Sigmoid colon (tissue), 7 donors: ENCODE results near the gene CCDC178. TPM values are rescaled to one million over a fixed set of nuclear protein-coding genes. Genes with fewer than 3 reads are reported as not detected.

Experiments used
- DNase-seq: peaks from one replicate; pipeline ENCODE4 v3.0.0-alpha.2; 2019
- H3K27ac ChIP-seq, 4 donors: fragments of 200-600 bp; sonication (generic); one replicate each; pipeline ENCODE4 v1.5.1; 2016 to 2019; ENCODE audit warnings: mild to moderate bottlenecking in 1 of 4
- H3K27me3 ChIP-seq, 3 donors: fragments of 200-600 bp; sonication (generic); one replicate each; pipeline ENCODE4 v1.5.1; 2019; ENCODE audit warnings: mild to moderate bottlenecking in 1 of 3
- H3K36me3 ChIP-seq, 4 donors: fragments of 200-600 bp; sonication (generic); one replicate each; pipeline ENCODE4 v1.5.1; 2016 to 2019
- H3K4me1 ChIP-seq, 4 donors: fragments of 200-600 bp; sonication (generic); one replicate each; pipeline ENCODE4 v1.5.1; 2017 to 2019
- H3K4me3 ChIP-seq, 4 donors: fragments of 200-600 bp; sonication (generic); one replicate each; pipeline ENCODE4 v1.5.1; 2017 to 2019; ENCODE audit warnings: mild to moderate bottlenecking in 2 of 4, moderate library complexity in 1 of 4
- H3K9me3 ChIP-seq, 4 donors: fragments of 200-600 bp in 3 of 4; sonication (generic) in 3 of 4; one replicate each; pipeline versions ENCODE4 v1.5.1 to v1.6.1; 2013 to 2019
- EP300 ChIP-seq, 4 donors: sonication (generic); formaldehyde crosslinking; IDR thresholded peaks; one replicate each; pipeline ENCODE4 v1.6.1; 2017; ENCODE audit warnings: antibody characterized with exemption in 4 of 4
- POLR2A ChIP-seq, 2 donors: fragments of 450-650 bp; IDR thresholded peaks; one replicate each; pipeline ENCODE4 v1.6.1; 2016; ENCODE audit warnings: antibody characterized with exemption in 2 of 2, mild to moderate bottlenecking in 2 of 2, moderate library complexity in 2 of 2
- POLR2AphosphoS5 ChIP-seq, 4 donors: sonication (generic); formaldehyde crosslinking; IDR thresholded peaks; one replicate each; pipeline ENCODE4 v1.6.1; 2017; ENCODE audit warnings: antibody characterized with exemption in 4 of 4
- WGBS, 2 donors: extraction: QIAGEN DNeasy Blood & Tissue Kit; methylation state at CpG; one replicate each; pipeline ENCODE4 v1.1.7; 2013; 5-methylcytosine and 5-hydroxymethylcytosine counted together
- intact Hi-C: fragments of 100-400 bp; cut with DNase I; formaldehyde crosslinking; loops from one replicate; pipeline ENCODE4 v1.15.1; 2023
- polyA plus RNA-seq, 3 donors: library from polyadenylated mRNA; stranded (reverse); fragments of 200-250 nt; gene quantifications; one replicate each; pipeline ENCODE4 v1.2.3, GENCODE V29; 2013
- total RNA-seq, 4 donors: library from RNA; depleted of rRNA; stranded (reverse); fragments of >200 nt; gene quantifications; one replicate each; pipeline ENCODE4 v1.1.0, GENCODE V29; 2016
- TF ChIP-seq, protein P1 (sequence below), 4 experiments: fragments of 450-650 bp in 3 of 4; fragments of 200-600 bp in 1 of 4; IDR thresholded peaks; one replicate each; pipeline ENCODE4 v1.5.1; 2016 to 2019; ENCODE audit warnings: antibody characterized with exemption in 4 of 4, mild to moderate bottlenecking in 3 of 4, moderate library complexity in 2 of 4
- donor health status: healthy with polysubstance abuse.
- donor health status: Bipolar disorder and iron deficiency.
- donor health status: healthy.

CCDC178 gene
- total and polyA plus RNA-seq, 7 donors: under 0.01 to 1.7 (median 0.66) TPM; not detected in 2

DNA sequence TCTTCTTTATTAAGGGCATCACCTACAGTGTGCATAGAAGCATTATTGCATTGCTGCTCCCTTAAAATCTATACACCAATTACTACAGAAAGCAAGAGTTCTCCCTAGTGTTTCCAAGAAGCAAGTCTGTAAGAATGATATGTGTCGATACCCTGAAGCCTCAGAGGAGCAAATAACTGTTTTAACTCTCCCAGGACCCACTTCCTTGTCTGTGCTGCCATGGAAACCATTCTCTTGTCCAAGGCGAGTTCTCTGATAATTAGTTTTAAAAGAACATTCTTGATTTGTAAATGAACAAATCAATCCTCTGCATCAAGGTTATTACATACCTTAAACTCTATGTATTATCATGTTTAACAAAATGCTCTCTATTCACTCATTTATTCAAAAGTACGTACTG lies 340.9 kb downstream of the CCDC178 start:
- no peaks in the 10 kb centered on the region for H3K36me3 ChIP-seq
- no peak overlapping the region for H3K4me3 ChIP-seq
- no peaks in the 10 kb centered on the region for H3K9me3 ChIP-seq
- no peaks in the 10 kb centered on the region for H3K27me3 ChIP-seq
- intact Hi-C loops: no loop called here
- TF ChIP-seq, protein P1, sequence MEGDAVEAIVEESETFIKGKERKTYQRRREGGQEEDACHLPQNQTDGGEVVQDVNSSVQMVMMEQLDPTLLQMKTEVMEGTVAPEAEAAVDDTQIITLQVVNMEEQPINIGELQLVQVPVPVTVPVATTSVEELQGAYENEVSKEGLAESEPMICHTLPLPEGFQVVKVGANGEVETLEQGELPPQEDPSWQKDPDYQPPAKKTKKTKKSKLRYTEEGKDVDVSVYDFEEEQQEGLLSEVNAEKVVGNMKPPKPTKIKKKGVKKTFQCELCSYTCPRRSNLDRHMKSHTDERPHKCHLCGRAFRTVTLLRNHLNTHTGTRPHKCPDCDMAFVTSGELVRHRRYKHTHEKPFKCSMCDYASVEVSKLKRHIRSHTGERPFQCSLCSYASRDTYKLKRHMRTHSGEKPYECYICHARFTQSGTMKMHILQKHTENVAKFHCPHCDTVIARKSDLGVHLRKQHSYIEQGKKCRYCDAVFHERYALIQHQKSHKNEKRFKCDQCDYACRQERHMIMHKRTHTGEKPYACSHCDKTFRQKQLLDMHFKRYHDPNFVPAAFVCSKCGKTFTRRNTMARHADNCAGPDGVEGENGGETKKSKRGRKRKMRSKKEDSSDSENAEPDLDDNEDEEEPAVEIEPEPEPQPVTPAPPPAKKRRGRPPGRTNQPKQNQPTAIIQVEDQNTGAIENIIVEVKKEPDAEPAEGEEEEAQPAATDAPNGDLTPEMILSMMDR (IDR thresholded peaks at IDR 0.05): no peak
- no peak for TF ChIP-seq POLR2A (IDR thresholded peaks at IDR 0.05)
- TF ChIP-seq EP300 (IDR thresholded peaks at IDR 0.05): no peak
- TF ChIP-seq POLR2AphosphoS5 (IDR thresholded peaks at IDR 0.05): no peak
- H3K27ac ChIP-seq: no peak overlapping the region
- H3K4me1 ChIP-seq: no peaks in the 10 kb centered on the region
- DNase-seq: no peak
- WGBS, 2 donors: 59 to 72% methylated on average over 3 of the region's 3 CpGs

DNA sequence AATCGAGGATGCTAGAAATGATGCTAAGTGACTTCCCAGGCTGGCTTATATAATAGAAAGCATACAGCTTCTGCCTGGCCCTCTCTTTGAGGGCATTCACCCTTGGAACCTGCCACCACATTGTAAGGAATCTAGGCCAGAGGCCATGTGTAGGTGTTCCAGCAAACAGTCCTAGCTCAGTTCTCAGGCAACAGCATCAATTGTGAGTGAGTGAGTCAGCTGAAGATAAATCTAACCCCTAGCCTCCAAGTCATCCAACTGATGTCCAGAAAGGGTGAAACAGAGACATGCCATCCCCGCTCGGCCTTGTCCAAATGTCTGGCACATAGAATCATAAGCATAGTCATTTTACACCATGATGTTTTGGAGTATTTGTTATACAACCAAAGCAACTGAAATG lies 343.4 kb downstream of the CCDC178 start:
- Histone ChIP-seq H3K36me3 (no peaks in the 10 kb centered on the region), H3K27ac (no peak overlapping the region), H3K27me3 (no peaks in the 10 kb centered on the region), H3K4me1 (no peaks in the 10 kb centered on the region), H3K4me3 (no peak overlapping the region), H3K9me3 (no peaks in the 10 kb centered on the region)
- intact Hi-C loops: no loop called here
- no peak for DNase-seq
- WGBS, 2 donors: 95 to 96% methylated on average over 3 of the region's 3 CpGs
- TF ChIP-seq POLR2A (IDR thresholded peaks at IDR 0.05) (no peak), EP300 (IDR thresholded peaks at IDR 0.05) (no peak)

DNA sequence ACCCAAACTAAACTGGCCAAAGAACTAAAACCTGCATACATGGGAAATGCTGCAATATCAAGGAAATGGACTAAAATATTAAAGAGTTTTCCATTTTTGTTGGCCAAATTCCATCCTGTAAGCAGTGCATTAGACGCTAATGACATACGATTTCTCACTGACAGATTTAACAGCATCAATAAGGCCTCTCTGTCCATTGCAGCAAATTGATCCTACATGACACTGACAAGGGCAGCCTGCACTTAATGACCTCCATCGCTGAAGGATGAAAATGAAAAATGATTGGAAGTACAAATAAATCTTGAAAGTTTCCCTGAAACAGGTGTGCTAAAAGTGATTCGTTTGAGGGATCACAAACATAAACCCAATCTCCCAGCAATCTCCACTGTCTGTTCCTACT lies 350.1 kb downstream of the CCDC178 start:
- intact Hi-C loops: no loop called here
- Histone ChIP-seq H3K4me3 (no peak overlapping the region), H3K4me1 (no peaks in the 10 kb centered on the region), H3K27ac (no peak overlapping the region), H3K27me3 (no peaks in the 10 kb centered on the region), H3K36me3 (no peaks in the 10 kb centered on the region), H3K9me3 (no peaks in the 10 kb centered on the region)
- 66 to 75% methylated on average over 4 of the region's 4 CpGs for WGBS, 2 donors
- TF ChIP-seq POLR2A (IDR thresholded peaks at IDR 0.05): no peak
- TF ChIP-seq POLR2AphosphoS5 (IDR thresholded peaks at IDR 0.05): no peak
- TF ChIP-seq, protein P1 (IDR thresholded peaks at IDR 0.05): no peak
- no peak for DNase-seq

DNA sequence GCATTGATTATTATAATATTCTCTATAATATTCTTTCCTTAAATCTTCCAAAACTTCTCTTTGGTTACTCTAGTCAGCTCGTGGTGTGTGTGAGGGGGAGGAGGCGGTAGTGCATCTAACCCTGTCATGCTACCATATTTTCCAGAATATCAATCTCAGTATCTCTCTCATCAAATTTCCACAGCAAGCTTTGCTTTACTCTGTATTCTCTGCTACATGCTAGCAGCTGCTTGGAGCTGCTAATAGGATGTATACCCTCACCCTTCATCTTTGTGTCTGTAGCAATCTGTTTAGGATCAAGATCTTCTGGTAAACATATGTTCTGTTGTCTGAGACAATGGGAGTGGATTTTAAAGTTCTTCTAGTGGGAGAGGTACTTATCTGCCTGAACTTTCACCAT lies 363.9 kb downstream of the CCDC178 start:
- no peaks in the 10 kb centered on the region for H3K27me3 ChIP-seq
- TF ChIP-seq EP300 (IDR thresholded peaks at IDR 0.05): no peak
- no peak for DNase-seq
- no peaks in the 10 kb centered on the region for H3K36me3 ChIP-seq
- intact Hi-C loops: no loop called here
- H3K27ac ChIP-seq: no peak overlapping the region
- WGBS, 2 donors: 73 to 74% methylated on average over 2 of the region's 2 CpGs
- no peaks in the 10 kb centered on the region for H3K9me3 ChIP-seq
- H3K4me1 ChIP-seq: no peaks in the 10 kb centered on the region
- H3K4me3 ChIP-seq: no peak overlapping the region

DNA sequence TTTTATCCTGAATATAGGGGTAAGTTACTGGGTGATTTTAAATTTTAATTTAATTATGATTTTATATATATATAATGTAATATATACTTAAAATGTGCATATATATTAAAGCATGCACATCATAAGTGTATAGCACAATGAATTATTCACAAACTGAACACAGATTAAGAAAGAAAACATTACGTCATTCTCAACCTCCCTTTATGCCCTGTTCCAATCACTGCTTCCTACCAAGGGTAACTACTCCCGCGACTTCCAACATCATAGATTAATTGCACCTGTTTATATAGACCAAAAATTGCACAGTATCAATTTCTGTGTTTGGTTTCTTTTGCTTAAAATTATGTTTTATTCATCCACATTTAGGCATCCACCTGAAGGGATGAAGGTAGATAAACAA lies 366.4 kb downstream of the CCDC178 start:
- no peaks in the 10 kb centered on the region for H3K36me3 ChIP-seq
- no peak overlapping the region for H3K4me3 ChIP-seq
- WGBS, 2 donors: 94 to 95% methylated on average over 3 of the region's 3 CpGs
- no peak for TF ChIP-seq POLR2AphosphoS5 (IDR thresholded peaks at IDR 0.05)
- no peak for TF ChIP-seq POLR2A (IDR thresholded peaks at IDR 0.05)
- no peak for TF ChIP-seq EP300 (IDR thresholded peaks at IDR 0.05)
- TF ChIP-seq, protein P1 (IDR thresholded peaks at IDR 0.05): no peak
- intact Hi-C loops: no loop called here
- no peak overlapping the region for H3K27ac ChIP-seq
- no peak for DNase-seq
- no peaks in the 10 kb centered on the region for H3K9me3 ChIP-seq
- H3K27me3 ChIP-seq: no peaks in the 10 kb centered on the region
- no peaks in the 10 kb centered on the region for H3K4me1 ChIP-seq

DNA sequence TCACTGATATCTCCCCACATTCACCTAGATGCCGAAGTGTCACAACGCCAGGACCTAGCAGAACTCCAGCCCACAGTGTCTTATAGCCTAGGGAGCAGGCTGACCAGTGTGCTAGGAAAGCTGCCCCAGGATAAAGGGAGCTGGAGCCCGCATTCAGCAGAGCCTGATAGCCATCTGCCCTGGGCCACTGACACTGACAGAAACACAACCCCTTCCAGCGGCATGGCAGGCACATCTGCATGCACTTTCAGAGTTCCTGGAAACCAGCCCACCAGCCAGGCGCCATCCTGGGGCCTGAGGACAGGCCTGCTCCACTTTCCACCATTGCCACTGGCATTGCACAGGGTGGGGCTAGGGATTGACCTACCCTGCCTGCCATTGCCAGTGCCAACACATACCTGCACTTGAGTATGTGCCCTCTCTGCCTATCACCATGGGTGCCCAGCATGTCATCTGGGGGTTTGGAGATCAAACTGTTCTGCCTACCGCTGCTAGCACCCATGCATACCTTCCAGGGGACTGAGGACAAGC lies 377.6 kb downstream of the CCDC178 start:
- no peaks in the 10 kb centered on the region for H3K9me3 ChIP-seq
- no peak for TF ChIP-seq EP300 (IDR thresholded peaks at IDR 0.05)
- TF ChIP-seq, protein P1 (IDR thresholded peaks at IDR 0.05): no peak
- no peak for TF ChIP-seq POLR2A (IDR thresholded peaks at IDR 0.05)
- no peak for TF ChIP-seq POLR2AphosphoS5 (IDR thresholded peaks at IDR 0.05)
- H3K27me3 ChIP-seq: no peaks in the 10 kb centered on the region
- WGBS, 2 donors: 91 to 94% methylated on average over 6 of the region's 6 CpGs
- H3K27ac ChIP-seq: no peak overlapping the region
- intact Hi-C loops: no loop called here
- H3K4me3 ChIP-seq: no peak overlapping the region
- no peaks in the 10 kb centered on the region for H3K4me1 ChIP-seq
- DNase-seq: no peak
- no peaks in the 10 kb centered on the region for H3K36me3 ChIP-seq
